ENCODE data around the gene PPWD1.

Gene PPWD1

DNA sequence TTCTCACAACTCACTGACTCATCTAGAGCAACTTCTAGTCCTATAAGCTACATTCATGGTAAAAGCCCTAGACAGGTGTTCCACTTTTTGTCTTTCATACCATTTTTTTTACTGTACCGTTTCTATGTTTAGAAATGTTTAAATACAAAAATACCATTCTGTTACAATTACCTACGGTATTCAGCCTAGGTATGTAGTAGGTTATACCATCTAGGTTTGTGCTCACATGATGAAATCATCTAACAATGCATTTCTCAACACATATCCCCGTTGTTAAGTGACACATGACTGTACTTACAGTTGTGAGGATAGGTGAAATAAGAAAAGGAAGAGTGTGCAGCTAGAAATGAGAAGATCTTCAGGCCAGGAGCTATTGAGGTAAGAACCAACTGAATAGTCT lies 6.4 kb upstream of the PPWD1 start:
- no peak overlapping the region for H3K4me3 ChIP-seq (ENCODE audit: low read depth, low read length)
- no peak for DNase-seq (ENCODE audit: low read depth)
- TF ChIP-seq MAX (IDR thresholded peaks at IDR 0.05; ENCODE audit: low read depth, low read length) (no peak), MYC (IDR thresholded peaks at IDR 0.05; ENCODE audit: low read depth, low read length) (no peak), POLR2A (IDR thresholded peaks at IDR 0.05; ENCODE audit: extremely low read depth, insufficient read length) (no peak)
- TF ChIP-seq, protein P1, sequence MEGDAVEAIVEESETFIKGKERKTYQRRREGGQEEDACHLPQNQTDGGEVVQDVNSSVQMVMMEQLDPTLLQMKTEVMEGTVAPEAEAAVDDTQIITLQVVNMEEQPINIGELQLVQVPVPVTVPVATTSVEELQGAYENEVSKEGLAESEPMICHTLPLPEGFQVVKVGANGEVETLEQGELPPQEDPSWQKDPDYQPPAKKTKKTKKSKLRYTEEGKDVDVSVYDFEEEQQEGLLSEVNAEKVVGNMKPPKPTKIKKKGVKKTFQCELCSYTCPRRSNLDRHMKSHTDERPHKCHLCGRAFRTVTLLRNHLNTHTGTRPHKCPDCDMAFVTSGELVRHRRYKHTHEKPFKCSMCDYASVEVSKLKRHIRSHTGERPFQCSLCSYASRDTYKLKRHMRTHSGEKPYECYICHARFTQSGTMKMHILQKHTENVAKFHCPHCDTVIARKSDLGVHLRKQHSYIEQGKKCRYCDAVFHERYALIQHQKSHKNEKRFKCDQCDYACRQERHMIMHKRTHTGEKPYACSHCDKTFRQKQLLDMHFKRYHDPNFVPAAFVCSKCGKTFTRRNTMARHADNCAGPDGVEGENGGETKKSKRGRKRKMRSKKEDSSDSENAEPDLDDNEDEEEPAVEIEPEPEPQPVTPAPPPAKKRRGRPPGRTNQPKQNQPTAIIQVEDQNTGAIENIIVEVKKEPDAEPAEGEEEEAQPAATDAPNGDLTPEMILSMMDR (IDR thresholded peaks at IDR 0.05; ENCODE audit: low read depth, low read length): no peak

GRCh38 chr5:65563777-65564176 lies 681 bp downstream of the PPWD1 start:
- peak overlapping the region; percentile 96 for H3K4me3 ChIP-seq (ENCODE audit: low read depth, low read length)
- TF ChIP-seq MAX (IDR thresholded peaks at IDR 0.05; ENCODE audit: low read depth, low read length) (no peak), MYC (IDR thresholded peaks at IDR 0.05; ENCODE audit: low read depth, low read length) (no peak), POLR2A (IDR thresholded peaks at IDR 0.05; ENCODE audit: extremely low read depth, insufficient read length) (no peak)
- TF ChIP-seq, protein P1 (IDR thresholded peaks at IDR 0.05; ENCODE audit: low read depth, low read length): no peak
- DNase-seq (ENCODE audit: low read depth): peak; percentile 7

DNA sequence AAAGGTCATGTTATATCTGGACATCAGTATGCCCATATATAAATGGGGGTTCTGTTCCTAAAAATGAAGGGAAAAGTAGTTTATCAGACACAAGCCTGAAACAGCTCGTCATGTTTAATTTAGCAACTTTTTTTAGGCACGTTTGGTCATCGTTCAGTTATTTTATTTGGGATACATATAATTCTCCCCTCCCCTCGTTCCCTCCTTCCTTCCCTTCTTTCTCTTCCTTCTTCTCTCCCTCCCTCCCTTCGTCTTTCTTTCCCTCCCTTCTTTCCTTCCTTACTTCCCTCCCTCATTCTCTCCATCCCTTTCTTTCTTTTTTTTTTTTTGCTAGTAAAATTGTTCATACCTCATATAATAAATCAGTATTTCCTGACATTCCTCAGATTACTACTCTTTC lies 3.4 kb downstream of the PPWD1 start:
- H3K4me3 ChIP-seq (ENCODE audit: low read depth, low read length): no peak overlapping the region
- DNase-seq (ENCODE audit: low read depth): no peak
- TF ChIP-seq POLR2A (IDR thresholded peaks at IDR 0.05; ENCODE audit: extremely low read depth, insufficient read length) (no peak), MAX (IDR thresholded peaks at IDR 0.05; ENCODE audit: low read depth, low read length) (no peak), MYC (IDR thresholded peaks at IDR 0.05; ENCODE audit: low read depth, low read length) (no peak)
- TF ChIP-seq, protein P1 (IDR thresholded peaks at IDR 0.05; ENCODE audit: low read depth, low read length): no peak

DNA sequence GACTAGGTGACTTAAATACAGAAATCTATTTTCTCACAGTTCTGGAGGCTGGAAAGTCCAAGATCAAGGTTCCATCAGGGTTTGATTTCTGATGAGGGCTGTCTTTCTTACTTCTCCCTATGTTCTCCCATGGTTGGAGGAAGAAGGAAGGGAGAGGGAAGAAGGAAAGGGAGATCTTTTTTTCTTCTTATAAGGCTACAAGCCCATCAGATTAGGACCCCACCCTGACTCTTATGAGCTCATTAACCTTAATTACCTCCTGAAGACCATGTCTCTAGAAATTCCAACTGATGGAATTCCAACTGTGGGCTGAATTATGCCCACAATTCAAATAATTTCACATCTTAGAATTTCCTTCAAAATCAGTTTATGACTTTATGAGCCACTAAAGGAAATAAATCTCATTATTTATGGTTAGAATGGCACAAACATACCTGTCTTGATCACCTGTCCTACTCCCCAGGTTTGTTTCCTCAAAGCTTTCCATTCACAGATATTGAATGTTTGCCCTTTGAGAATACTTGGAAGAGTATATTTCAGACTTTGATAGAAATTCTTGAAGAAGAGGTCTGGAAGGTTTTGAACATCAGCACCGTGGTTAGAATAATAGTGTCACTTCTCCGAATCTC lies 7.6 kb downstream of the PPWD1 start:
- no peak for TF ChIP-seq POLR2A (IDR thresholded peaks at IDR 0.05; ENCODE audit: extremely low read depth, insufficient read length)
- TF ChIP-seq, protein P1 (IDR thresholded peaks at IDR 0.05; ENCODE audit: low read depth, low read length): no peak
- TF ChIP-seq MYC (IDR thresholded peaks at IDR 0.05; ENCODE audit: low read depth, low read length): no peak
- no peak for TF ChIP-seq MAX (IDR thresholded peaks at IDR 0.05; ENCODE audit: low read depth, low read length)
- no peak for DNase-seq (ENCODE audit: low read depth)
- no peak overlapping the region for H3K4me3 ChIP-seq (ENCODE audit: low read depth, low read length)

DNA sequence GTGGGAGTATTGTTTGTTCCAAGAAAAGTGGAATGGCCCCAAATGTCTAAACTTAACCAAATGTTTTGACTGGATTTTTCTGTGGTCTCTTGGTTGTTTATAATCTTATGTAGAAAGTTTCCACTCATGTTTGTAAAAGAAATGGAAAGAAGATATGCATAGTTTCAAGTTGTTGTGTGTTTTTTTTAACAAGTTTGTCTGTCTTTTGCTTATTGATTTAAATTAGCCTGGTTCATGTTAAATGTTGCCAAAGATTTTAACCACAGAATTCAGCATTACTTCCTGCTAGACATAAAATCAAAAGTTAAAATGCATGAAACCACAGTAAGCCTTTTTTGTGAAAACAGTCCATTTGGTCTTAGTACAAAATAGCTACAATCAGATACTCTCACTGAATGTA lies 14.0 kb downstream of the PPWD1 start:
- TF ChIP-seq MYC (IDR thresholded peaks at IDR 0.05; ENCODE audit: low read depth, low read length) (no peak), MAX (IDR thresholded peaks at IDR 0.05; ENCODE audit: low read depth, low read length) (no peak), POLR2A (IDR thresholded peaks at IDR 0.05; ENCODE audit: extremely low read depth, insufficient read length) (no peak)
- TF ChIP-seq, protein P1 (IDR thresholded peaks at IDR 0.05; ENCODE audit: low read depth, low read length): no peak
- no peak for DNase-seq (ENCODE audit: low read depth)
- no peak overlapping the region for H3K4me3 ChIP-seq (ENCODE audit: low read depth, low read length)

Data from NB4 (cell line).